GM12891 (cell line): ENCODE measurements around the gene RTN4RL1.

Source experiments
- POLR2A ChIP-seq: IDR thresholded peaks from 2 replicates; pipeline ENCODE4 v1.6.1; 2011; ENCODE audit warnings: low read depth, low read length, control low read depth
- POU2F2 ChIP-seq: IDR thresholded peaks from 2 replicates; pipeline ENCODE4 v1.6.1; 2011; ENCODE audit warnings: low read depth, mild to moderate bottlenecking, control low read depth, low read length, moderate library complexity

DNA sequence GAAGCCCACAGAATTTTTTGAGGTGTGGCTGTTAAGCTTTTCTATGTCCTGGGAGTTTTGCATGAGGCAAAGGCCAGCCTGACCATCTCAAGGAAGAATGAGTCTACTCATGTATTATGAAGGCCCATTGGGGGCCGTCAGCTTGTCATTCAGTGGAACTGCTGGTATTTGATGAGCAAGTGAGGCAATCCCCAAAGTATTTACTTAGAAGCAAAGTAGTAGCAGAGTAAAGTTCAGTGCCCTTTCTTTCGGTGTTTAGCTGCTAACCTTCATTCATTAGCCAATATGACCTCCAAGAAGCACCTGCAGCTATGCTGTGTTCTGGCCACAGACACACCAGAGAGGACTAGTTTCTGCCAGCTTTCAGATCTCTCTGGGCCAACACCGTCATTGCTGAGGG is 115.1 kb downstream of the RTN4RL1 start:
- TF ChIP-seq POLR2A: no peak
- TF ChIP-seq POU2F2: no peak
